ENCODE measurements around the gene C10orf67.

GRCh38 chr10:23194471-23194965 is 150.1 kb downstream of the C10orf67 start:
- no peak for TF ChIP-seq SOX6 (IDR thresholded peaks at IDR 0.05)
- TF ChIP-seq JUND (IDR thresholded peaks at IDR 0.05; ENCODE audit: borderline replicate concordance, low read depth, low read length) = no peak
- TF ChIP-seq JUND (tag; IDR thresholded peaks at IDR 0.05; ENCODE audit: borderline replicate concordance, low read depth, low read length) = no peak
- TF ChIP-seq ZFP1 (CRISPR knock-in tag; IDR thresholded peaks at IDR 0.05) = no peak

All from K562 (cell line).